ENCODE results near the gene KCNC1. TPM values are rescaled to one million over a fixed set of nuclear protein-coding genes. Genes with fewer than 3 reads are reported as not detected.

The KCNC1 gene
- total and polyA plus RNA-seq, 2 of the 4 experiments (the other 2 are of a cell fraction): 0.03 TPM; not detected in 1

GRCh38 chr11:17693531-17693930, 41.0 kb upstream of the KCNC1 start:
- Histone ChIP-seq H3K23ac (ENCODE audit: low read depth, low read length) (no peak overlapping the region), H3K9me3 (ENCODE audit: control insufficient read depth, insufficient read depth, low read length) (no peaks in the 10 kb centered on the region), H3K27me3 (ENCODE audit: control insufficient read depth, insufficient read depth, low read length) (peaks cover 45% of the 10 kb centered on the region), H2BK120ac (ENCODE audit: low read depth, low read length) (no peak overlapping the region), H2BK15ac (ENCODE audit: low read depth, low read length) (no peak overlapping the region), H4K8ac (ENCODE audit: low read depth in 2 of 2, low read length in 2 of 2) (no peak overlapping the region), H3K36me3 (ENCODE audit: control insufficient read depth, insufficient read depth, low read length) (no peaks in the 10 kb centered on the region), H2BK5ac (ENCODE audit: low read depth, low read length, poor library complexity, severe bottlenecking) (no peak overlapping the region), H4K91ac (ENCODE audit: insufficient read depth, low read depth, low read length) (no peak overlapping the region), H3K9me1 (ENCODE audit: insufficient read depth, low read length) (no peaks in the 10 kb centered on the region), H3K4me2 (ENCODE audit: low read depth, low read length) (no peak overlapping the region), H3K56ac (ENCODE audit: extremely low read depth, insufficient read depth, low read length) (no peak overlapping the region), H4K5ac (ENCODE audit: low read depth, low read length) (no peak overlapping the region), H3K4me3 (ENCODE audit: insufficient read depth, low read depth, low read length) (no peak overlapping the region), H3K18ac (ENCODE audit: low read depth, low read length) (no peak overlapping the region), H3K79me1 (ENCODE audit: low read depth in 1 of 2, low read length in 2 of 2) (no peaks in the 10 kb centered on the region), H2BK20ac (ENCODE audit: low read depth, low read length) (no peak overlapping the region), H2AK5ac (ENCODE audit: low read depth, low read length) (no peak overlapping the region), H2AK9ac (replicated peaks; ENCODE audit: low read depth, low read length, poor library complexity) (no peak overlapping the region), H3K4ac (ENCODE audit: low read depth, low read length) (no peak overlapping the region), H3K4me1 (ENCODE audit: control insufficient read depth, insufficient read depth, low read length) (no peaks in the 10 kb centered on the region), H3K9ac (ENCODE audit: low read depth, low read length) (no peak overlapping the region), H3K27ac (ENCODE audit: insufficient read depth, low read length) (no peak overlapping the region), H3K14ac (replicated peaks; ENCODE audit: low read depth, low read length) (no peak overlapping the region), H2AFZ (replicated peaks; ENCODE audit: low read length, poor library complexity) (no peak overlapping the region), H4K20me1 (ENCODE audit: insufficient read depth, low read length) (no peaks in the 10 kb centered on the region)
- CTCF ChIA-PET: interaction anchor here (1.5 kb wide), 1 partner anchor 95 kb away, joined by 3 read pairs; no protein-coding TSS in a partner anchor
- TF ChIP-seq POLR2A (IDR thresholded peaks at IDR 0.05; ENCODE audit: low read depth, low read length) (no peak), MXI1 (IDR thresholded peaks at IDR 0.05; ENCODE audit: borderline replicate concordance, low read depth, low read length) (no peak), CEBPB (IDR thresholded peaks at IDR 0.05; ENCODE audit: low read depth, low read length) (no peak), USF2 (IDR thresholded peaks at IDR 0.05; ENCODE audit: low read depth, low read length) (no peak), BHLHE40 (IDR thresholded peaks at IDR 0.05; ENCODE audit: low read depth, low read length) (no peak), RAD21 (IDR thresholded peaks at IDR 0.05; ENCODE audit: low read length) (no peak), CTCF (conservative IDR thresholded peaks at IDR 0.05; ENCODE audit: low read depth, low read length) (no peak), MAFK (IDR thresholded peaks at IDR 0.05; ENCODE audit: low read depth, low read length) (no peak), ELK1 (IDR thresholded peaks at IDR 0.05; ENCODE audit: borderline replicate concordance, low read depth, low read length) (no peak), FOS (IDR thresholded peaks at IDR 0.05; ENCODE audit: low read depth, low read length) (no peak), SMC3 (IDR thresholded peaks at IDR 0.05; ENCODE audit: low read depth, low read length) (no peak), CHD1 (IDR thresholded peaks at IDR 0.05; ENCODE audit: low read depth, low read length) (no peak), NFE2L2 (IDR thresholded peaks at IDR 0.05; ENCODE audit: low read depth, low read length) (no peak), MAZ (IDR thresholded peaks at IDR 0.05; ENCODE audit: borderline replicate concordance, low read depth, low read length) (no peak), RCOR1 (IDR thresholded peaks at IDR 0.05; ENCODE audit: insufficient replicate concordance, low read length) (no peak), RFX5 (IDR thresholded peaks at IDR 0.05; ENCODE audit: low read depth, low read length) (no peak)
- DNase-seq (no peak), ATAC-seq (ENCODE audit: low read depth) (no peak)
- POLR2A ChIA-PET (ENCODE audit: unreplicated experiment): no interaction called here
- 27% methylated on average over 2 of the region's 4 CpGs; no CpG with 5 or more reads in 1 of the 2 experiments for WGBS, 2 experiments (ENCODE audit: extremely low coverage in 2 of 2, insufficient read length in 1 of 2)
- dilution Hi-C loops (cut with HindIII; ENCODE audit: low sequenced_read_pairs, unreplicated experiment) (no loop called here), in situ Hi-C loops (cut with MboI; ENCODE audit: low sequenced_read_pairs) (no loop called here), intact Hi-C loops (cut with micrococcal nuclease) (loop anchor here (10.0 kb wide), 1 partner anchor 1131 kb away; no protein-coding TSS in a partner anchor)
- no TSS peak for BruUV-seq (replicated peaks)
